ENCODE measurements around the gene EIF3D.

EIF3D gene

GRCh38 chr22:36563444-36563843 lies 34.5 kb upstream of the EIF3D start:
- H3K4me3 ChIP-seq (ENCODE audit: low read depth, low read length): no peak overlapping the region
- TF ChIP-seq CTCF (IDR thresholded peaks at IDR 0.05; ENCODE audit: control insufficient read depth, extremely low read depth, insufficient read depth): no peak
- DNase-seq (ENCODE audit: low read depth): no peak

- DNase-seq (ENCODE audit: low read depth): no peak
- TF ChIP-seq CTCF (IDR thresholded peaks at IDR 0.05; ENCODE audit: control insufficient read depth, extremely low read depth, insufficient read depth): no peak
- H3K4me3 ChIP-seq (ENCODE audit: low read depth, low read length): no peak overlapping the region
Observed at GRCh38 chr22:36563001-36563400, 34.0 kb upstream of the EIF3D start.

- no peak for TF ChIP-seq CTCF (IDR thresholded peaks at IDR 0.05; ENCODE audit: control insufficient read depth, extremely low read depth, insufficient read depth)
- no peak for DNase-seq (ENCODE audit: low read depth)
Observed at GRCh38 chr22:36562261-36562835, 33.4 kb upstream of the EIF3D start.

GRCh38 chr22:36561291-36561811 lies 32.4 kb upstream of the EIF3D start:
- no peak overlapping the region for H3K4me3 ChIP-seq (ENCODE audit: low read depth, low read length)
- no peak for TF ChIP-seq CTCF (IDR thresholded peaks at IDR 0.05; ENCODE audit: control insufficient read depth, extremely low read depth, insufficient read depth)
- DNase-seq (ENCODE audit: low read depth): no peak

More at GRCh38 chr22:36562261-36562835, 33.4 kb upstream of the EIF3D start:
- no peak overlapping the region for H3K4me3 ChIP-seq (ENCODE audit: low read depth, low read length)

GRCh38 chr22:36560001-36560400 lies 31.0 kb upstream of the EIF3D start:
- TF ChIP-seq CTCF (IDR thresholded peaks at IDR 0.05; ENCODE audit: control insufficient read depth, extremely low read depth, insufficient read depth): no peak
- no peak overlapping the region for H3K4me3 ChIP-seq (ENCODE audit: low read depth, low read length)
- DNase-seq (ENCODE audit: low read depth): no peak

GRCh38 chr22:36554098-36554497 lies 25.1 kb upstream of the EIF3D start:
- TF ChIP-seq CTCF (IDR thresholded peaks at IDR 0.05; ENCODE audit: control insufficient read depth, extremely low read depth, insufficient read depth): no peak
- H3K4me3 ChIP-seq (ENCODE audit: low read depth, low read length): no peak overlapping the region
- no peak for DNase-seq (ENCODE audit: low read depth)

- no peak for TF ChIP-seq CTCF (IDR thresholded peaks at IDR 0.05; ENCODE audit: control insufficient read depth, extremely low read depth, insufficient read depth)
- no peak overlapping the region for H3K4me3 ChIP-seq (ENCODE audit: low read depth, low read length)
- no peak for DNase-seq (ENCODE audit: low read depth)
Observed at GRCh38 chr22:36552289-36552688, 23.3 kb upstream of the EIF3D start.

Data from LNCaP clone FGC (cell line).